Measurements from ENCODE around the gene METTL15.
A peak's percentile ranks its signal among the peaks of the same experiment; 100 is the strongest.
"Not testable (repeated sequence)": the region's sequence is repeated elsewhere in the genome, so short reads cannot be mapped to it uniquely, and the experiment has no call there.

The METTL15 gene

GRCh38 chr11:28315440-28315839 is 207.3 kb downstream of the METTL15 start:
- TF ChIP-seq, protein P1, sequence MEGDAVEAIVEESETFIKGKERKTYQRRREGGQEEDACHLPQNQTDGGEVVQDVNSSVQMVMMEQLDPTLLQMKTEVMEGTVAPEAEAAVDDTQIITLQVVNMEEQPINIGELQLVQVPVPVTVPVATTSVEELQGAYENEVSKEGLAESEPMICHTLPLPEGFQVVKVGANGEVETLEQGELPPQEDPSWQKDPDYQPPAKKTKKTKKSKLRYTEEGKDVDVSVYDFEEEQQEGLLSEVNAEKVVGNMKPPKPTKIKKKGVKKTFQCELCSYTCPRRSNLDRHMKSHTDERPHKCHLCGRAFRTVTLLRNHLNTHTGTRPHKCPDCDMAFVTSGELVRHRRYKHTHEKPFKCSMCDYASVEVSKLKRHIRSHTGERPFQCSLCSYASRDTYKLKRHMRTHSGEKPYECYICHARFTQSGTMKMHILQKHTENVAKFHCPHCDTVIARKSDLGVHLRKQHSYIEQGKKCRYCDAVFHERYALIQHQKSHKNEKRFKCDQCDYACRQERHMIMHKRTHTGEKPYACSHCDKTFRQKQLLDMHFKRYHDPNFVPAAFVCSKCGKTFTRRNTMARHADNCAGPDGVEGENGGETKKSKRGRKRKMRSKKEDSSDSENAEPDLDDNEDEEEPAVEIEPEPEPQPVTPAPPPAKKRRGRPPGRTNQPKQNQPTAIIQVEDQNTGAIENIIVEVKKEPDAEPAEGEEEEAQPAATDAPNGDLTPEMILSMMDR (IDR thresholded peaks at IDR 0.05; ENCODE audit: low read depth, low read length) = no peak
- no peak for DNase-seq (ENCODE audit: low read depth in 2 of 2)
- no peak overlapping the region for H3K4me3 ChIP-seq (replicated peaks in 1 of 2; ENCODE audit: low read depth in 2 of 2, low read length in 2 of 2)

DNA sequence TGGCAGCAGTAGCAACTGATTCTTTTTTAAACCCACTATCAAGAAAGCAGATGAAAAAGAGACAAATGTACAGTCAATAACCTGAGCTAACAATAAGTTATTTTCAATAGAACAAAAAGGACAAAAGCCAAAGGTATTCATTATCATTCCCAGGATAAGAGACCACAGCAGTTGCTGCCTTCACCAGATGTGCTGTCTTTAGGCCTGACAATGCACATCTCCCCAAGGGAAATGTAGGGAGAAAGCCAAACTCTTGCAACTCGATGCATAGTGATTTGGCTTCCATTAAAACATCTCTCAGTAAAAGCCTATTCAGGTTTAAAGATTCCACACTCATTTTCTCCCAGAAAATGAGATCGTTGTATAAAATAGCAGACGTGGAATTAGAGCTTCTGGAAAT is 210.7 kb downstream of the METTL15 start:
- TF ChIP-seq, protein P1 (IDR thresholded peaks at IDR 0.05; ENCODE audit: low read depth, low read length) = no peak
- peak in 1 of 2 donors; percentile 5 for DNase-seq (ENCODE audit: low read depth in 2 of 2)
- H3K4me3 ChIP-seq (replicated peaks in 1 of 2; ENCODE audit: low read depth in 2 of 2, low read length in 2 of 2) = no peak overlapping the region

DNA sequence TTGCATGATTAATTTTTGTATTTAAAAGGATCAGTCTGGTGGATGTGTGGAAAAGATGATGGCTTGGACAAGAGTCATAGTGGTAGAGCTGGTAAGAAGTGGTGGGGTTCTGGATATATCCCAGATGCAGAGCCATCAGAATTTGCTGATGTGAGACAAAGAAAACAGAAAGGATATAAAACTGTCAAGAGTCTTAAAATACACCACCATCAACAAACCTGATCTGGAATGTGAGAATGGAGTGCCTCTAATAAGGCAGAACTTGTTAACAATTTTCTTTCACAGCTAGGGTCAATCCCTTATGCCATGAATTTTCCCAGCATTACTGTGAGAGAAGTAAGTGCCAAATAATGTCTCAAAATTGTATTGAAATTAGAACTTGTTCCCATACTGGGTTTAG is 215.4 kb downstream of the METTL15 start:
- TF ChIP-seq, protein P1 (IDR thresholded peaks at IDR 0.05; ENCODE audit: low read depth, low read length) = no peak
- no peak for DNase-seq (ENCODE audit: low read depth in 2 of 2)
- no peak overlapping the region for H3K4me3 ChIP-seq (replicated peaks in 1 of 2; ENCODE audit: low read depth in 2 of 2, low read length in 2 of 2)

GRCh38 chr11:28332393-28332792 is 224.2 kb downstream of the METTL15 start:
- DNase-seq (ENCODE audit: low read depth in 2 of 2); H3K4me3 ChIP-seq (replicated peaks in 1 of 2; ENCODE audit: low read depth in 2 of 2, low read length in 2 of 2): not testable (repeated sequence)

GRCh38 chr11:28337701-28338100 is 229.5 kb downstream of the METTL15 start:
- no peak overlapping the region for H3K4me3 ChIP-seq (replicated peaks in 1 of 2; ENCODE audit: low read depth in 2 of 2, low read length in 2 of 2)
- no peak for DNase-seq (ENCODE audit: low read depth in 2 of 2)
- TF ChIP-seq, protein P1 (IDR thresholded peaks at IDR 0.05; ENCODE audit: low read depth, low read length) = no peak

DNA sequence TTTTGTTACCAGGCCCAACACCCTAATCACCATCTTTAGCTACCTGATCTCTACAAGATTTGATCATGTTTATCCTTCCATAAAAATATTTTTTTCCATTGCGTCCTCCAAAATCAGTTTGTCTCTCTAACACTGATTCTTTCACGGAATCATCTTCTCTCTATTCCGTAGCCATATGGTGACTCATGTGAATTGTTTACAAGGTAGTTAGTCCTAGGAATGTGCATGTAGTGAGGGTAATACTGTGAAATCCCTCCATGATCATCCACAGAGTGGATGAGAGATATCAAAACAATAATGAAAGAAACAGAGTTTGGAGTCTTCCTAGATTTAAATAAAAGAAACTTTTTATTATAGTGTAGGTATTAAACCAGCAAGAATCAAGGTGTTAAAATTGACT is 230.2 kb downstream of the METTL15 start:
- H3K4me3 ChIP-seq (replicated peaks in 1 of 2; ENCODE audit: low read depth in 2 of 2, low read length in 2 of 2) = no peak overlapping the region
- TF ChIP-seq, protein P1 (IDR thresholded peaks at IDR 0.05; ENCODE audit: low read depth, low read length) = no peak
- no peak for DNase-seq (ENCODE audit: low read depth in 2 of 2)

DNA sequence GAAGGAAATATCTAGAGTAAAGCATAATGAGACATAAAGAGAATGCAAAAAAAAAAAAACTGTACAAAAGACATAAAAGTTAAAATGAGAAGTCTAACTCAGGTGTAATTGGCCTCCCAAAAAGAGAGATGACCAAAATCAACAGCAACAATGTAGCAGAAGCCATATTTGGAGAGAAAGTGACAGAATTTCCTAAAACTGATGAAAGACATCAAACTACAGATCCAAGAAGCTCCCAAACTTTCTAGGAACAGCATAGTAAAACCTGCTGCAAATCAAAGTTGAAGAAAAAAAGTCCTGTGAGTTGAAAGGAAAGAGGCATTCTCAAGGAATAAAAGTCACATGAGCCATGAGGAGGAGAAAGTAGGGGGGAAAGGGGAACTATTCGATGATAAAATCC is 231.3 kb downstream of the METTL15 start:
- TF ChIP-seq, protein P1 (IDR thresholded peaks at IDR 0.05; ENCODE audit: low read depth, low read length) = no peak
- no peak overlapping the region for H3K4me3 ChIP-seq (replicated peaks in 1 of 2; ENCODE audit: low read depth in 2 of 2, low read length in 2 of 2)
- no peak for DNase-seq (ENCODE audit: low read depth in 2 of 2)
